ENCODE measurements around the gene OR51B5.
"Not testable (repeated sequence)": the region's sequence is repeated elsewhere in the genome, so short reads cannot be mapped to it uniquely, and the experiment has no call there.

Gene OR51B5

DNA sequence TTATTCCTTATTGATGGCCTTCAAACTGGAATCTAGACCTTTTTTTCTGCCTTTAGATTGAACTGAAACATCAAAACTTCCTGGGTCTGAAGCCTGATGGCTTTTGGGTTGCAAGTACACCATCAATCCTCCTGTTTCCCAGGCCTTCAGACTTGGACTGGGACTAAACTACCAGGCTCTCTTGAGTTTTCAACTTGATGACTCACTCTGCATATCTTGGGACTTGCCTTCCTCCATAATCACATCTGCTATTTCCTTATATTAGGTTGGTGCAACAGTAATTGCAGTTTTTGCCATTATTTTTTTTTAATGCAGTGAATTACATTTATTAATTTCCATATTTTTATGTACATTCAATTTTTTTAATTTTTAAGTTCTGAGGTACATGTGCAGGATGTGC is 7.0 kb downstream of the OR51B5 start:
- no peak for DNase-seq (ENCODE audit: low read depth in 2 of 2)

DNA sequence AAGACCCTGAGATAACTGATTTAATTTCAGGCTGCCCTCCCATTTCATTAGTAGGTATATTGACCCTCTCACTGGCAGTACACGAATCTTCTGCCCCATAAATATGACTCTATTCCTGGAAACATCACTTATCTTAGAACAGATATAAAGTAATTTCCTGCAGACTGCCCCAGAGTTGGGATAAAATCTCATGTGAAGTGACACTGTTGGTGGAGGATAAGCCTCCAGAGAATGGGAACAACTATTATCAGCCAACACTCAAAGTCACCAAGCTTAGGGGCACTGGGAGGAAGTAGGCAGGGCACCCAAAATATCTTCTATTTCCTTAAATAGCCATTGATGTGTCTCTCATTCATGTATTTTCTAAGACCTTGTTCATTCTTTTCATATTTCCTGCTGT is 8.2 kb downstream of the OR51B5 start:
- no peak for DNase-seq (ENCODE audit: low read depth in 2 of 2)

DNA sequence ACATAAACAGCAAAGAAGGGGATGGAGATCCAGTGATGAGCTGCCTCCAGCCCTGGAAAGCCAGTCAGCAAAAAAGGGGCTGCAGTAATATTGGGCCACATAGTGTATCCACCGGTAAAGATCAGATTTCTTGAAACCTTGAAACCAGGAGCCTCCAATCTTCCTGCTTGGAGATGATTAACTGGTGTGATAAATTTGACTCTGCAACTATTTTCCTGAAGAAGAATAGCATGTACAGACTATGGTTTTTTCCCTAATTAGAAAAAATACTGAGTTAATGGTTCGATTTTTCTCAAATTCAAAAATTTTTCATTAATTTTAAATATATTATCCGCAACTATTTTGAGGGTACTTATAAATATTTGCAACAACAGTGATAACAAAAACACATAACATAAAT is 19.1 kb downstream of the OR51B5 start, which contains the start of gene OR51B2:
Gene OR51B2, minus strand, starts transcription at position 101 of the 400 bp plus-strand sequence. Its CDS starts 0 bp downstream, at position 101.
- no peak for DNase-seq (ENCODE audit: low read depth in 2 of 2)

DNA sequence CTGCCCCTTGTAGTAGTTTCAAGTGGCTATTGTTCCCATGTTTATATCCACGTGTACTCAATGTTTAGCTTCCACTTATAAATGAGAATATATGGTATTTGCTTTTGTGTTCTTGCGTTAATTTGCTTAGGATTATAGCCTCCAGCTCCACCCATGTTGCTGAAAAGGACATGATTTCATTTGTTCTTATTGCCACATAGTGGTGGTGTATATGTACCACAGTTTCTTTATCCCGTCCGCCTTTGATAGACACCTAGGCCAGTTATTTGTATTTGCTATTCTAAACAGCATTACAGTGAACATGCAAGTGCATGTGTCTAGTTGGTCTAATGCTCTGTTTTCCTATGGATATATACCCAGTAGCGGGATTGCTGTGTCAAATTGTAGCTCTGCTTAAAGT is 26.0 kb downstream of the OR51B5 start:
- DNase-seq (ENCODE audit: low read depth in 2 of 2), result no peak

DNA sequence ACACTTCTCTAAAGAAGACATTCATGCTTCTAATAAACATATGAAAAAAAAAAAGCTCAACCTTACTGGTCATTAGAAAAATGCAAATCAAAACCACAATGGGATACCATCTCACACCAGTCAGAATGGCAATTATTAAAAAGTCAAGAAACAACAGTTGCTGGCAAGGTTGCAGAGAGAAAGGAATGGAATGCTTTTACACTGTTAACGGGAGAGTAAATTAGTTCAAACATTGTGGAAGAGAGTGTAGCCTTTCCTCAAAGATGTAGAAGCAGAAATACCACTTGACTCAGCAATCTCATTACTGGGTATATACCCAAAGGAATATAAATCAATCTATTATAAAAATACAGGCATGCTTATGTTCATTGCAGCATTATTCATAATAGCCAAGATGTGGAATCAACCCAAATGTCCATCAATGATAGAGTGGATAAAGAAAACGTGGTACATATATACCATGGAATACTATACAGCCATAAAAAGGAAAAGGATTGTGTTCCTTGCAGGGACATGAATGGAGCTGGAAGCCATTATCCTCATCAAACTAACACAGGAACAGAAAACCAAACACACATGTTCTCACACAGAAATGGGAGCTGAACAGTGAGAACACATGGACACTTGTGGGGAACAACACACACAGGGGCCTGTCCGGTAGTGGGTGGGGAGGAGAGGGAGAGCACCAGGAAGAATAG is 29.8 kb downstream of the OR51B5 start:
- DNase-seq (ENCODE audit: low read depth in 2 of 2), result not testable (repeated sequence)

DNA sequence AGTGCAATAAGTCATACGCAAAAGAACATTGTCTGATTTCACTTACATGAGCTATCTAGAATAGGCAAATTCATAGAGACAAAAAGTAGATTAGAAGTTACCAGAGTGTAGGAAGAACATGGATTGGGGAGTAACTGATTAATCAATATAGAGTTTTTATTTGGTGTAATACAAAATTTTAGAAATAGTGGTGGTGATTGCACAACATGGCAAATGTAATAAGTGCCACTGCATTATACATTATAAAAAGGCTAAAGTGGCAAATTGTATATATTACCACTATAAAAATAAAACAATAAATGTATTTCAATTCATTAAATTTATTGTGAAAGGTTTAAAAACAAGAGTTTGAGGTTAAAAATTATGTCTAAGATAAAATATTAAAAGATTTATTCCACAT is 32.9 kb downstream of the OR51B5 start:
- no peak for DNase-seq (ENCODE audit: low read depth in 2 of 2)

DNA sequence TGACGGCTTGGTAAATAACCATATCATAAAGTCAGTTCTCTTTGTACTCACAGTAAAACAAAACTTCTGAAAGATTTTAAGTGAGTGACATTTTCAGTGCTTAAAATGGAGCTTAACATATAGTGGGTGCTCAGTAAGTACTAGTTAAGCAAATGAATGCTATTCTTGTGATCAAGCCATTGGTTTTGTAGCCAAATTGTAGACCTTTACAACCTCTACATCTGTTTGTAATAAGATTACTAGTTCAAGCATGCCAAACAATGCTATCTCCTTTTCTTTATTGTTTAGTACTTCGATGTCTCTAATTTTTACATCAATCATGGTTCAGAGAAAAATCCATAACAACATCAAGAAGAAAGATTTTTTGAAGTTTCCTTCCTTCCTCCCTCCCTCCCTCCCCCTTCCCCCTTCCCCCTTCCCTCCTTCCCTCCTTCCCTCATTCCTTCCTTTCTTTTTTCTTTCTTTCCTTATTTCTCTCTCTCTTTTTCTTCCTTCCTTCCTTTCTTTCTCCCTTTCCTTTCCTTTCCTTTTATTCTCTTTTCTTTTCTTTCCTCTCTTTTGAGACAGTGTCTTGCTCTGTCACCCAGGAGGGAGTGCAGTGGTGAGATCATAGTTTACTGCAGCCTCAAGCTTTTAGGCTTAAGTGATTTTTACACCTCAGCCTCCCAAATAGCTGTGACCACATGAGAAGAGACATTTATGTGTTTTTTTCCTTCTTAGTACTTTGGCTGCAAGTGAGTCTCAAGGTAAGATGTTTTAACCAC is 35.9 kb downstream of the OR51B5 start:
- no peak for DNase-seq (ENCODE audit: low read depth in 2 of 2)

DNA sequence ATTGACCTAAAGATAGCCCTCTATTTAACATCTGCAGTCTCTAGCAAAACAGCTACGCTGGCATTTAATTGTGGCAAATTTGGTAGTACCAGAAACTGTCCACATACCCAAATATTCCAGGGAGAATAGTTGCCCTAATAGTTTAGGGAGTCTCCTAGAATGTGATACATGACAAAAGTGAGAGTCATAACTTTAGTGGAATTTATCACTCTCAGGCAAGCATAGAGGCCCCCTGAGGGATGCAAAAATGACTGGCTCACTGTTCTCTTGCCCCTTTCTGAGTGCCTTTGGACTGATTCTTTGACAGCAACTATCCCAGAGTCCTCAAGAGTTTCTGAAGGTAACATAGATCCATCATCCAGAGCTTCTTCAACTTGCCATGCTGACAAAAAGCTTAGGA is 39.3 kb downstream of the OR51B5 start:
- no peak for DNase-seq (ENCODE audit: low read depth in 2 of 2)

DNA sequence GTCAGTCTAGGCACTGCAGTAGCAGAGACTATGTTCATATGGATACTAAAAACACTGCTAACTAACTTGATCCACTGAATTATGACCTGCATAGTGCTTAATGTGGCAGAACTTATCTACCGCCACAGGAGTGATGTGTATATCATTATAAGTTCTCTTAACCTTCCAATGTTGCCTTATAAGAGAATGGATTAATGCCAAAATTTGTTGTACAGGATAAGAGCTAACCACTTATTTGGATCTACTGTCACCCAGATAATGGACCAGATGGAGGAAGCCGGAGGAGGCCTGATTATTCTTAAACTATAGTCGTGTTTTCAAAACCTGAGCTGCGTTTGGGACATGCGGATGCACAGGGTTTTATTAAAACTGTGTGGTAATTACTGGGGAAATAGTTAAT is 39.7 kb downstream of the OR51B5 start:
- no peak for DNase-seq (ENCODE audit: low read depth in 2 of 2)

DNA sequence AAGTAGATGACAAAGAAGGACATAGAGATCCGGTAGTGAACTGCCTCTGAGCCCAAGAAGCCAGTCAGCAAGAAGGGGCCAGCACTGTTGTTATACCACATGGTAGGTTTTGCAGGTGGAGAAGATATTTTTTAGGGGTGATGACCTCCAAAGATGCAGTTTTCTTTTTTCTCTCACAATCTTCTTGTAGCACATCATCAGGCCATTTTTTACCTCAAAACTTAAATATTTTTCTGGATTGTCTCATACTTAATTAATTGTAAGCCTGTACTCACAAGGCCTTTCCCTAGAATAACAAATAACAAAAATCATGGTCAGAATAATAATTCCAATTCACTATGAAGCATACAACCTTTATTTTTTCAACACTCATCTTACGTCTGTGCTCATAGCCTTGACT is 41.5 kb downstream of the OR51B5 start, which contains the start of gene OR51B4:
Gene OR51B4, minus strand, starts transcription at position 101 of the 400 bp plus-strand sequence. Its CDS starts 0 bp downstream, at position 101.
- DNase-seq (ENCODE audit: low read depth in 2 of 2), result no peak

DNA sequence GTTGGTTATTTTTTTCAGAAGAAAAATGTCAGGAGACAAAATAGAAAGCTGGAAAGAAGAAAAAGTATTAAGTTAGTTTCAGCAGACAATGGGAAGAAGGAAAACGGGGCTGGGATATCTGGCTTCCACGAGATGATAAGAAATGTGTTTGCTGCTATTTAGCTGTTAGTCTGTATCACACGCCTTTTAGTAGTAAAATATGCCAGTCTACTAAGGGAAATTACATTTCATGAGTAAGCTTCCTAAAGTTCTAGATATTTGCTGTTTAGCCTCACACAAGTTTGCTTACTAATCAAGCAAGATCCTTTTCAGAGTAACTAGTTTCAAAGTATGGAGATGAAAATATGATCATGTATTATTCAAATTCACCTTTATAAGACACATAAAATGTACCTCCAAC is 43.1 kb downstream of the OR51B5 start:
- no peak for DNase-seq (ENCODE audit: low read depth in 2 of 2)

DNA sequence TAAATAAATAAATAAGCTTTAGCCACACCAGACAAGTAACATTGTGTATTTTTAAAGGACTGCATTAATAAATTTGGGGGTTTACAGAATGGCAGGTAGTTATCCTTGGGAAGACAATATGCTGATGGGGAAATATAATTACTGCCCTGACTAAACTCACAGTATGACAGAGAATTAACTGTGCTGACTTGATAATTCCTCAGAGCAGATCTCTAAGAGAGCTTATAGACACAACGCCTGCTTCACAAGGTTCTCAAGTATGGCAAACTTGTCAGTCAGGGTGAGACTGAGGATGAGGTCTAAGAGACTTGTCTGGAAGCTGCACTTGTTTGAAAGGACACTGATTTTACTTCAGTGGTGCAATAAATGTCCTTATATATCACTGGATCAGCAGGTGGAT is 44.9 kb downstream of the OR51B5 start:
- no peak for DNase-seq (ENCODE audit: low read depth in 2 of 2)

DNA sequence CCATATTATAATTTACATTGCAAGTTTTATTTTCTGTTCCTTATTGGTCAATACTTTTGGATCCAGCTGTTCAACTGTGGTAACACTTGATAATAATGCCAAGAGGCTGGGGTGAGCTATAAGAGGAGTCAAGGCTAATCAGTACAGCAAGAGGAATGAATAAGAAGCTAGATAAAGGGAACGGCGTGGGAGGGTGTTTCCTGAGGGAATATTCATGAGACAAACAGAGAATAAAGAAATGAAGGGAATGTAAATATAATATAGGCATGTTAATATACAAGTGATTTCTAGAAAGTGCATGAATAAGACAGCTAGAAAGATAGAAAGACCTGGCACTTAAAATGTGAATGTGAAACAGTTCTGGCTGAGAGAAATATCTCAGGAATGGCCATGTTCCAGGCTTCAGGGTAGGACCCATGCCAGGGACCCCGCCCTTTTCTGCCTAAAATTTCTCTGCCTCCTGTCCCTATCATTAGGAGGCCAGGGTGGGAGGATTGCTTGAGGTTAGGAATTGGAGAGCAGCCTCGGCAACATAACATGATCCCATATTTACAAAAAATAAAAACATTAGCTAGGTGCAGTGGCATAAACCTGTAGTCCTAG is 45.5 kb downstream of the OR51B5 start:
- DNase-seq (ENCODE audit: low read depth in 2 of 2), result no peak

DNA sequence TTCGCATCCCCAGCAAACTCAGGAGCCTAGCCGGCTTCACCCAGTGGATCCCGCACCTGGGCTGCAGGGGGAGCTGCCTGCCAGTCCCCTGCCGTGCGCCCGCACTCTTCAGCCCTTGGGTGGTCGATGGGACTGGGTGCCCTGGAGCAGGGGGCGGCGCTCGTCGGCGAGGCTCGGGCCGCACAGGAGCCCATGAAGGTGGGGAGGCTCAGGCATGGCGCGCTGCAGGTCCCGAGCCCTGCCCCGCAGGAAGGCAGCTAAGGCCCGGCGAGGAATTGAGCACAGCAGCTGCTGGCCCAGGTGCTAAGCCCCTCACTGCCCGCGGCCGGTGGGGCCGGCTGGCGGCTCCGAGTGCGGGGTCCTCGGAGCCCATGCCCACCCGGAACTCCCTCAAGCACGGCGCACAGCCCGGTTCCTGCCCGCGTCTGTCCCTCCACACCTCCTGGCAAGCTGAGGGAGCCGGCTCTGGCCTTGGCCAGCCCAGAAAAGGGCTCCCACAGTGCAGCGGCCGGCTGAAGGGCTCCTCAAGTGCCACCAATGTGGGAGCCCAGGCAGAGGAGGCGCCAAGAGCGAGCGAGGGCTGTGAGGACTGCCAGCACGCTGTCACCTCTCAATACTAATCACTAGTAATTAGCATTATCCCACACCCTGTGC is 48.9 kb downstream of the OR51B5 start:
- not testable (repeated sequence) for DNase-seq (ENCODE audit: low read depth in 2 of 2)

DNA sequence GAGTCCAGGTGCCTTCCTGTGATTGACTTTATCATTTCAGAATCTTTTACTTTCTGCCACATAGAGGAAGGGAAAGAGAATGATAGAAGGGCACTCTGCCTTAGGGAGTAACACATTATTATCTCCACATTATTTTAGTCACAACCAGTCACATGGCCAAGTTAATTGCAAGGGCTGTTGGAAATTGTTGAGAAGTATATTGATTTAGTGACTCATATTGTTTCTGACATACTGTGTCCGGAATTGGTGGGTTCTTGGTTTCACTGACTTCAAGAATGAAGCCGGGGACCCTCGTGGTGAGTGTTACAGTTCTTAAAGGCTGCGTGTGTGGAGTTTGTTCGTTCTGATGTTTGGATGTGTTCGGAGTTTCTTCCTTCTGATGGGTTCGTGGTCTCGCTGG is 50.3 kb downstream of the OR51B5 start:
- no peak for DNase-seq (ENCODE audit: low read depth in 2 of 2)
